HepG2 (cell line): Measurements from ENCODE around the gene SENP5. TPM values are rescaled to one million over a fixed set of nuclear protein-coding genes. Genes with fewer than 3 reads are reported as not detected.

Experiments used
- ATRX ChIP-seq: sonication (generic); formaldehyde crosslinking; IDR thresholded peaks from 2 replicates; pipeline ENCODE4 v1.4.0; 2020; ENCODE audit warnings: missing genetic modification reagents, borderline replicate concordance
- BCL6 ChIP-seq: IDR thresholded peaks from 2 replicates; pipeline ENCODE4 v1.6.1; 2016; ENCODE audit warnings: missing genetic modification reagents, missing compliant biosample characterization
- CAMTA2 ChIP-seq: sonication (generic); formaldehyde crosslinking; IDR thresholded peaks from 2 replicates; pipeline ENCODE4 v1.4.0; 2020; ENCODE audit warnings: mild to moderate bottlenecking, missing genetic modification reagents, borderline replicate concordance
- ELK4 ChIP-seq: sonication (generic); formaldehyde crosslinking; IDR thresholded peaks from 2 replicates; pipeline ENCODE4 v1.9.0; 2021; ENCODE audit warnings: missing genetic modification reagents, borderline replicate concordance
- HMGXB4 ChIP-seq, 2 experiments: sonication (generic) in 1 of 2; formaldehyde crosslinking in 1 of 2; IDR thresholded peaks; 2 replicates each; pipeline versions ENCODE4 v1.4.0 to v1.6.1; 2018 to 2020; ENCODE audit warnings: missing genetic modification reagents in 2 of 2, borderline replicate concordance in 1 of 2, low read depth in 1 of 2, mild to moderate bottlenecking in 1 of 2, missing biosample characterization in 1 of 2
- MEF2D ChIP-seq: sonication (generic); formaldehyde crosslinking; IDR thresholded peaks from 2 replicates; pipeline ENCODE4 v1.5.1; 2020; ENCODE audit warnings: mild to moderate bottlenecking, missing genetic modification reagents
- MEIS1 ChIP-seq: sonication (generic); formaldehyde crosslinking; IDR thresholded peaks from 2 replicates; pipeline ENCODE4 v1.9.0; 2021; ENCODE audit warnings: mild to moderate bottlenecking, missing genetic modification reagents, moderate library complexity, borderline replicate concordance
- MIER2 ChIP-seq: IDR thresholded peaks from 2 replicates; pipeline ENCODE4 v1.6.1; 2016; ENCODE audit warnings: missing biosample characterization, missing genetic modification reagents
- PITX1 ChIP-seq: sonication (generic); formaldehyde crosslinking; IDR thresholded peaks from 2 replicates; pipeline ENCODE4 v1.5.1; 2020; ENCODE audit warnings: mild to moderate bottlenecking, missing genetic modification reagents
- RBM39 ChIP-seq: fragments of 200-400 bp; formaldehyde crosslinking; IDR thresholded peaks from one replicate; pipeline ENCODE4 v1.6.1; 2018; ENCODE audit warnings: antibody characterized with exemption, mild to moderate bottlenecking, low read depth, low read length; ENCODE audit not compliant: poor library complexity, severe bottlenecking
- SIX1 ChIP-seq: sonication (generic); formaldehyde crosslinking; IDR thresholded peaks from 2 replicates; pipeline ENCODE4 v1.4.0; 2020; ENCODE audit warnings: missing genetic modification reagents, borderline replicate concordance
- TEAD3 ChIP-seq: optimal IDR thresholded peaks from 2 replicates; pipeline ENCODE3; 2016; ENCODE audit warnings: borderline replicate concordance
- TIGD3 ChIP-seq: sonication (generic); formaldehyde crosslinking; IDR thresholded peaks from 2 replicates; pipeline ENCODE4 v1.5.1; 2020; ENCODE audit warnings: mild to moderate bottlenecking, missing genetic modification reagents, borderline replicate concordance
- ZBTB1 ChIP-seq: sonication (generic); formaldehyde crosslinking; IDR thresholded peaks from 2 replicates; pipeline ENCODE4 v1.4.0; 2020; ENCODE audit warnings: missing genetic modification reagents, borderline replicate concordance
- ZBTB14 ChIP-seq: sonication (generic); formaldehyde crosslinking; IDR thresholded peaks from 2 replicates; pipeline ENCODE4 v1.4.0; 2020; ENCODE audit warnings: missing genetic modification reagents
- ZFP37 ChIP-seq: sonication (generic); formaldehyde crosslinking; IDR thresholded peaks from 2 replicates; pipeline ENCODE4 v1.4.0; 2020; ENCODE audit warnings: missing genetic modification reagents, borderline replicate concordance
- ZFP41 ChIP-seq: sonication (generic); formaldehyde crosslinking; IDR thresholded peaks from 2 replicates; pipeline ENCODE4 v1.4.0; 2020; ENCODE audit warnings: mild to moderate bottlenecking, missing genetic modification reagents, borderline replicate concordance
- ZNF207 ChIP-seq: fragments of 450-650 bp; IDR thresholded peaks from 2 replicates; pipeline ENCODE4 v1.6.1; 2016; ENCODE audit warnings: antibody characterized with exemption, borderline replicate concordance
- ZNF335 ChIP-seq: sonication (generic); formaldehyde crosslinking; IDR thresholded peaks from 2 replicates; pipeline ENCODE4 v1.4.0; 2020; ENCODE audit warnings: missing genetic modification reagents
- ZNF382 ChIP-seq: sonication (generic); formaldehyde crosslinking; IDR thresholded peaks from 2 replicates; pipeline ENCODE4 v1.5.0; 2020; ENCODE audit warnings: missing genetic modification reagents, mild to moderate bottlenecking, borderline replicate concordance
- ZNF576 ChIP-seq: sonication (generic); formaldehyde crosslinking; IDR thresholded peaks from 2 replicates; pipeline ENCODE4 v1.4.0; 2020; ENCODE audit warnings: mild to moderate bottlenecking, missing genetic modification reagents
- ZNF83 ChIP-seq: sonication (generic); formaldehyde crosslinking; IDR thresholded peaks from 2 replicates; pipeline ENCODE4 v1.4.0; 2020; ENCODE audit warnings: missing genetic modification reagents, mild to moderate bottlenecking, borderline replicate concordance
- polyA plus RNA-seq, 8 experiments: library from polyadenylated mRNA; depleted of rRNA in 3 of 8; stranded (reverse) in 7 of 8; unstranded in 1 of 8; fragments of >200 nt; fragmentation: Illumina TruSeq in 4 of 8; extraction: Trizol in 4 of 8; gene quantifications; 2 replicates each; pipeline versions ENCODE4 v1.2.1 to v1.2.3, GENCODE V29; 2011 to 2016; ENCODE audit warnings: low read depth in 4 of 8, missing spikeins in 1 of 8, mixed read lengths in 1 of 8; ENCODE audit not compliant: insufficient read depth in 1 of 8
- total RNA-seq, 5 experiments: library from RNA; depleted of rRNA; stranded (reverse); fragments of >200 nt; fragmentation: Illumina TruSeq; extraction: Trizol; gene quantifications; 2 replicates each; pipeline ENCODE4 v1.2.3, GENCODE V29; 2016; ENCODE audit warnings: low read depth in 1 of 5

SENP5 gene
- total and polyA plus RNA-seq, 2 of the 13 experiments (the other 11 are each of a cell fraction or from before 2014, with no cell fraction given): 17.6 to 30.9 TPM

GRCh38 chr3:196948442-196949284, 80.9 kb downstream of the SENP5 start (continued):
- TF ChIP-seq ELK4 (CRISPR knock-in tag) (no peak), ZBTB14 (CRISPR knock-in tag) (no peak), ZFP37 (no peak), ZNF335 (no peak), ZNF83 (no peak), ZNF382 (CRISPR knock-in tag) (no peak), ZNF207 (no peak), ZFP41 (no peak; the same call in 1 of the 2 replicates), MEIS1 (CRISPR knock-in tag) (0 out of 2 replicates have a peak, but pooled peaks have one; percentile 6), ZBTB1 (no peak), ZNF576 (CRISPR knock-in tag) (no peak), CAMTA2 (CRISPR knock-in tag) (no peak; the same call in 1 of the 2 replicates), ATRX (CRISPR knock-in tag) (no peak), HMGXB4 (CRISPR knock-in tag; IDR thresholded peaks at IDR 0.05; ENCODE audit: borderline replicate concordance in 1 of 2, low read depth in 1 of 2) (peak; percentile 78 to 81), BCL6 (CRISPR knock-in tag) (no peak), TIGD3 (CRISPR knock-in tag) (no peak), RBM39 (no peak), SIX1 (CRISPR knock-in tag) (no peak), TEAD3 (CRISPR knock-in tag) (peak; percentile 22), MEF2D (CRISPR knock-in tag) (0 out of 2 replicates have a peak, but pooled peaks have one; percentile 31), PITX1 (CRISPR knock-in tag) (0 out of 2 replicates have a peak, but pooled peaks have one; percentile 36), MIER2 (CRISPR knock-in tag) (0 out of 2 replicates have a peak, but pooled peaks have one; percentile 27)
